GM13977 (cell line): ENCODE results near the gene ATF7IP.

Source experiments
- DNase-seq: peaks from one replicate; pipeline ENCODE4 v3.0.0; 2012; ENCODE audit warnings: low spot score
- in situ Hi-C: fragments of 300-500 bp; cut with MboI; formaldehyde crosslinking; loops from one replicate; pipeline ENCODE4 v1.12.0; 2022; ENCODE audit warnings: low sequenced_read_pairs, low pct_unique_long_range_greater_than_20kb, mixed read lengths, inconsistent platforms; ENCODE audit not compliant: unreplicated experiment
- TF ChIP-seq, protein P1 (sequence below): IDR thresholded peaks from 2 replicates; pipeline ENCODE4 v1.5.1; 2012; ENCODE audit warnings: mild to moderate bottlenecking, control low read depth; ENCODE audit not compliant: insufficient read depth; ENCODE audit errors: extremely low read depth, missing control alignments

ATF7IP gene

DNA sequence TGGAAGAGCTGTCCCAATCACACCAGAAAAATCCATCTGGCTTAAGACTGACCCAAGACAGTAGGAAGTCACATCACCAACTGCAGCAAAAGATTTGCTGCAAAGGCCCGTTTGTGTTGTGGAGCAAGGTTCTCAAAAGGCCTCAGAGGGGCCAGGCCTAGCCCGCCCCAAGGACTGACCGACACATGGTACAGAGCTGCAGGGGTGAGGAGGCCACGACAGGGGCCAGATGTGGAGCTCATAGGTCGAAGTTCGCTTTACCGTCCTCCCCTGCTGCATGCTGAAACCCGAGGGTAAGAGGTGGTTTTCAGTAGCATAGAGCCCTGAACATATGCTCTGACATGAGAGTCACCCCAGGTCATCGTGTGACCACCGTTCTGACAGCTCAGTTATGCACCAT lies 166.7 kb downstream of the ATF7IP start:
- in situ Hi-C loops, result no loop called here
- TF ChIP-seq, protein P1, sequence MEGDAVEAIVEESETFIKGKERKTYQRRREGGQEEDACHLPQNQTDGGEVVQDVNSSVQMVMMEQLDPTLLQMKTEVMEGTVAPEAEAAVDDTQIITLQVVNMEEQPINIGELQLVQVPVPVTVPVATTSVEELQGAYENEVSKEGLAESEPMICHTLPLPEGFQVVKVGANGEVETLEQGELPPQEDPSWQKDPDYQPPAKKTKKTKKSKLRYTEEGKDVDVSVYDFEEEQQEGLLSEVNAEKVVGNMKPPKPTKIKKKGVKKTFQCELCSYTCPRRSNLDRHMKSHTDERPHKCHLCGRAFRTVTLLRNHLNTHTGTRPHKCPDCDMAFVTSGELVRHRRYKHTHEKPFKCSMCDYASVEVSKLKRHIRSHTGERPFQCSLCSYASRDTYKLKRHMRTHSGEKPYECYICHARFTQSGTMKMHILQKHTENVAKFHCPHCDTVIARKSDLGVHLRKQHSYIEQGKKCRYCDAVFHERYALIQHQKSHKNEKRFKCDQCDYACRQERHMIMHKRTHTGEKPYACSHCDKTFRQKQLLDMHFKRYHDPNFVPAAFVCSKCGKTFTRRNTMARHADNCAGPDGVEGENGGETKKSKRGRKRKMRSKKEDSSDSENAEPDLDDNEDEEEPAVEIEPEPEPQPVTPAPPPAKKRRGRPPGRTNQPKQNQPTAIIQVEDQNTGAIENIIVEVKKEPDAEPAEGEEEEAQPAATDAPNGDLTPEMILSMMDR, result no peak
- DNase-seq, result no peak

GRCh38 chr12:14537088-14537487 lies 171.6 kb downstream of the ATF7IP start:
- in situ Hi-C loops, result no loop called here
- no peak for DNase-seq
- TF ChIP-seq, protein P1, result no peak

- TF ChIP-seq, protein P1, result no peak
- in situ Hi-C loops, result no loop called here
- peak; percentile 46 for DNase-seq
These were observed 175.4 kb downstream of the ATF7IP start for GRCh38 chr12:14540801-14541462.

DNA sequence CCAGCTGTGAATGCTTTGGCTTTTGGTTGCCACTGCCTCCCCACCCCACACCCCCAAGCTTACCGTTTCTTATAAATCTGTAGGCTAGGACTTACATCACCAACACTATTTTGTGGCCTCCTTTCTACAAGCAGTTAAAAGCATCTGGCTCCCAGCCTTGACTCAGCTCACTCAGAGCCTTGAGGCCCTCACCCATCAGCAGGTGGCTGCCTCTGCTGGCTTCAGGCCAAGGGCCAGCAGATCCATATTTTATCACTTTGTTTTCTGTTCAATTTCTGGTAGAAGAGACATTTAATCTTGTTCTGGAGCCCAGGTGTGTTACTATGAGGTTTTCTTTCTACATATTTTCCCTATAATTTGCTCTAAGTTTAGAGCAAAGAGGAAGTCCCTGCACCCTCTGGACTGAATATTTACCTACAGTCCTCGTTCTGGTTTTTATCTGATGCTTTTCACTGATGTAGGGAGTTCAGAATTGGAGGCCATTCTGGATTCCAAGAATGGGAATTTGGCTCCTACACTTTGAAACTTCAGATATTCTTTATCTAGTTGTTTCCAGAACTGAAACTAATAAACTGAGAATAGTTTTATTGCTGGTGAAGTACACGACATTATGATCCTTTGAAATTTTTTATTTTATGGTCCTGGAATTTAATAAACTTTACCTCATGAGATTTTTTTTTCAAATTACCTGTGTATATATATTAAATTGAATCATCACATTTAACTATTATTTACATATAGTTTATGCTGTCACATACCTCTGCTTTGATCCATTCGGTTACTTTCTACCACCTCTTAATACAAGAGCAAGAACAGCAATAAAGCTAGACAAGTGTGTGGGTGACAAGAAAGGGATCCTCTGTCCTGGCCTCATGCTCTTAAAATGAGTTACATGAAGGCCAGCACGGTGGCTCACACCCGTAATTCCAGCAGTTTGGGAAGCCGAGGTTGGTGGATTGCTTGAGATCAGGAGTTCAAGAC lies 180.0 kb downstream of the ATF7IP start:
- TF ChIP-seq, protein P1, result no peak
- in situ Hi-C loops, result no loop called here
- no peak for DNase-seq

- TF ChIP-seq, protein P1, result no peak
- in situ Hi-C loops, result no loop called here
- DNase-seq, result no peak
These were observed 182.1 kb downstream of the ATF7IP start for GRCh38 chr12:14547571-14547970.

GRCh38 chr12:14548609-14549008 lies 183.1 kb downstream of the ATF7IP start:
- in situ Hi-C loops, result no loop called here
- TF ChIP-seq, protein P1, result no peak
- no peak for DNase-seq
